ENCODE results near the gene CARMIL3.

The CARMIL3 gene

DNA sequence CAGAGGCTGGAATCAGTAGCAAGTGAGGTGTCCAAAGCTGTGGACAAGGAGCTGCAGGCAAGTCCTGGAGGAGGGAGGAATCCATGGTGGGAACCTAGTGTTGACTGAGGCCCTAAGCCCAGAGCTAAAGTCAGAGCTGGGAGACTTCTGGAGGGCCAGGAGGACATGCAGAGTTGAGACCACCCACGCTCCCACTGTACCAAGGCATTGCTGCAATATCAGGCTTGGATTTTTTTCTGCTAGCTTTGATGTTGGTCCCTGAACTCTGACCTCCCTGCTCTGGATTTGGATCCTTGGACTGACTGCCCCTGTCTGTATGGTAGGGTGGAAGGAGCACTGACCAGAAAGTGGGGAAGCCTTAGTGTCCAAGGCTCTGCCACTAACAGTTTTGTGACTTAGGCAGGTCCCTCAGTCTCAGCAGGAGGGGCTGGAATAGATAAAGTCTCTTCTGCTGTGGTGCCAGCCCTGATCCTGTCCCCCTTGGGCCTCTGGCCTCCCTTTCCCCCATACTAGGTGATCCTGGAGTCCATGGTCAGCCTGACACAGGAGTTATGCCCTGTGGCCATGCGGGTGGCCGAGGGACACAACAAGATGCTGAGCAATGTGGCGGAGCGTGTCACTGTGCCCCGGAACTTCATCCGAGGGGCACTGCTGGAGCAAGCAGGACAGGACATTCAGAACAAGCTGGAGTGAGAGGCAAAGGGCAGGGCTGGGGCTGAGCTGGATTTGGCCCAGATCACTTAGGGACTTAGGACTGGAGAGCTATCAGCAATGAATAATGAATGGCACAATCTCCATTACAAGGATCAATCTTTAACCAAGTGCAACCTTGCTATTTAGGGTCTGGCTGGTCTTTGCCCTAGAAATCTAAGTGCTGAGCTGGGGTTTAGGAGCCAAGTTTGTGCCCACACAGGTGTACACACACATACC is 9.4 kb downstream of the CARMIL3 start:
- no peak for DNase-seq (ENCODE audit: low read depth, low spot score)

DNA sequence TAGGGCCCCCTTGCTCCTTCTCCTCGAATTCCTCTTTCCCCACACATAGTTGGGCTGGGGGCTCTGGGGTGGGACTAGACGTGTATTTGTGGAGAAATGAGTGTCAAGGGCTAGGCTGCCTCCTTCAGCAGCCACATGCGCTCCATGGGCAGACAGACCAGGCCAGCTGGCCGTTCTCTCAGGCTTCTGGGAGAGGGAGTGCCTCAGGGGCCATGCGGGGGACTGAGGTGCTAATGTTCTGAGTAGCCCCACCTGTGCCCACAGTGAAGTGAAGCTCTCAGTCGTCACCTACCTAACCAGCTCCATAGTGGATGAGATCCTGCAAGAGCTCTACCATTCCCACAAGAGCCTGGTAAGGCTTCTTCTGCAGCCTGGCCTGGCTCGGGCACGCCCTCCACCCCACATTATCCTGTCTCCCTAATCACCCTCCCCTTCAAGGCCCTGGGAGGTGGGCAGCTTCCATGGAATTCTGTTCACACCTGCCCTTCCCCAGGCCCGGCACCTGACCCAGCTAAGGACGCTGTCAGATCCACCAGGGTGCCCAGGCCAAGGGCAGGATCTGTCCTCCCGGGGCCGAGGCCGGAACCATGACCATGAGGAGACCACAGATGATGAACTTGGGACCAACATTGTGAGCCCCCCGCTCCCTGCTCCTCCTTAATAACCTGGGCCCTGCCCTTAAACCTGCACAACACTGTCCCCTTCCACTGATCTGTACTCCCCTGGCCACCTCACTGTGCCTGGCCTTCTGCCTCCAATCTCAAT is 10.6 kb downstream of the CARMIL3 start:
- DNase-seq (ENCODE audit: low read depth, low spot score), result no peak

- DNase-seq (ENCODE audit: low read depth, low spot score), result no peak
Measured at GRCh38 chr14:24063263-24063836, 11.5 kb downstream of the CARMIL3 start.

DNA sequence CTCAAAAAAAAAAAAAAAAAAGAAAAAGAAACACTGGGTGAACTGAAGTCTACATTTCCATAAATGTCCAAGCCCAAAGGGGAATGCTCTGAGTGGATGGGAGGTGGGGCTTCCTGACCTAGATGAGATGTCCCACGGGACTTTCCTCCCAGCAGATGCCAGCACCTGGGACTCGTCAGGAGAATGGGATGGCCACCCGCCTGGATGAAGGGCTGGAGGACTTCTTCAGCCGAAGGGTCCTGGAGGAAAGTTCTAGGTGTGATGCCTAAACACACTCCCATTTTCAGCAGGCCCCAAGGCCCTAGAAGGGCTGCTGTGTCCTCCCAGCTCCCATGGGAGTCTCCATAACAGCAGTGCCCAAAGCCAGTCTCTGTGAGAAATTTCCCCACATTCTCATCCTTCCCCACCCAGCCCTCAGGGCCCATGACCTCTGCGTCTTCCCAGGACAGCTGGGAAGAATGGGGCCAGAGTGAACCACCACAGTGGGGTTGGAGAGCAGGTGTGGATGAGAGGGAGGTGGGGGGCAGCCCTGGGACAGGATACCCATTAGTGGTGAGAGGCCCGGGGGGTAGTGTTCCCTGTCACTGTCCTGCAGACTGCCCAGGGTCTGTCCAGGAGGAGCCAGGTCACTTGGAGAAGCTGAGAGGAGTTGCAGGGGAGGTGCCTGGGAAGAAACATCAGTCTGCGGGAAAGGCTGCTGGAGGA is 12.4 kb downstream of the CARMIL3 start:
- no peak for DNase-seq (ENCODE audit: low read depth, low spot score)

GRCh38 chr14:24064856-24065255 is 13.0 kb downstream of the CARMIL3 start:
- DNase-seq (ENCODE audit: low read depth, low spot score), result no peak

GRCh38 chr14:24065408-24065807 is 13.6 kb downstream of the CARMIL3 start:
- DNase-seq (ENCODE audit: low read depth, low spot score), result no peak

DNA sequence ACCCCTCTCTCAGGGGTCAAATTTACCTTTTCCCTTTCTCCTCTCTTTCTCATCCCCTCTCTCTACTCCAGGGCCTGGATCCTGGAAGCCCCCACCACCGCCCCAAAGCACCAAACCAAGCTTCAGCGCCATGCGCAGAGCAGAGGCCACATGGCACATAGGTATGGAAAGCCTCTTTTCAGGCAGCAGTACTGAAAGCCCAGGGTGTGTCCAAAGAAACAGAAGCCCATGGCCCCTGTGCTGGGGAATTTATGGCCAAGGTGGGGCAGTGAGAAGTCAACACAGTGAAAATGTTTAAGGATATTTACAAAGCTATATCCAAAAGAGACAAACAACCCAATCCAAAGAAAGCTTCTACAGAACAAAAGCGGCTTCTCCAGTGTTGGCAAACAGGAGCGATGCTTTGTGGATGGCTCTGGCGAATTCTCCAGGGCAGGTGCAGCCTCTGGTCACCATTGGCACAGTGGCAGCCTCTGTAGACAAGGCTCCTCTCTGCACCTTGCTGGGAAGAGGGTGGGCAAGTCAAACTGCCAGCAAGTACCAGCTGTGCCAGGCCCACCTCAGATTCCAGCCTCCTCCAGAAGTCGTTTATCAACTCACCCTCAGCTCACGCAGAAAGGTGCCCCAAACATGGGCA is 14.8 kb downstream of the CARMIL3 start:
- no peak for DNase-seq (ENCODE audit: low read depth, low spot score)

DNA sequence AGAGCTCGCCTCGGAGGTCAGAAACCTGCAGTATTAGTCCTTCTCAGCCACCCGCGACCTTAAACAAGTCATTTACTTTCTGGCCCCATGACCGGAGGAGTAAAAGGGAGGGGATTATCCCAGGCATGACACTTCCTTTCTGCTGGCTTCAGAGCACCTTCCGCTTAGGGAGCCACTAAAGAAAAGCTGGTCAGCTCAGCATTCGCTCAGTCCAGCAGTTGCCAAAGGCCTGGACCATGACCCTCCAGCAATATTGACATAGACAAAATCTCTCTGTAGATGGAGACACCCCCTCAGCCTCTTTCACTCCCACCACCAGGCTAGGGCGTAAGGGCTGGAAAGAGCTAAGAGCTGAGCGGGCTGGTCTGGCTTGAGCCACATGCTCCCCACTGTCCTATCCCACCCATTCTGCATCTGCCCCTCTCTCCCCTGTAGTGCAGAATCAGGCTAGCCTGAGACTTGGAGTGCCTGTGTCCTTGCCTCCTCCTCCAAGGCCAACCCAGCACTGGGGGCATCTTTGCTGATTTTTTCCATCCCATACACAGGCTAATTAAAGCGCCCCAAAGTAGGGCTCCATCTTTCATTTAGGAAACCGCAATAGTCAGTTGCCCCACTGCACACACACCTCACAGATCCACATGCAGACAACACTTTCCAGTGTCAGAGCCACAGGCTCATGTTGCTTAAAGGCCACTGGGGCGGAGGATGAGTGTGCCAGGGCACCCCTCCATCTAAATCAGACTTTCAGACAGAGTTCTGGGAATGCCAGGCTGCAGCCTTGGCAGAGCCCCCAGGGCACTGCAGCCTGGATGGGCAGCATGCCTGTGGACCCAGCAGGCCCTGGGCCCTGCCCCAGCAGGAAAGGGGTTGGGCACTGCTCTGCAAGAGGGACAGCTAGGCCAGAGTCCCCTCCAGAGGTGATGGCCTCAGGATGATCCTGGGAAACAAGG is 15.6 kb downstream of the CARMIL3 start:
- no peak for DNase-seq (ENCODE audit: low read depth, low spot score)

DNA sequence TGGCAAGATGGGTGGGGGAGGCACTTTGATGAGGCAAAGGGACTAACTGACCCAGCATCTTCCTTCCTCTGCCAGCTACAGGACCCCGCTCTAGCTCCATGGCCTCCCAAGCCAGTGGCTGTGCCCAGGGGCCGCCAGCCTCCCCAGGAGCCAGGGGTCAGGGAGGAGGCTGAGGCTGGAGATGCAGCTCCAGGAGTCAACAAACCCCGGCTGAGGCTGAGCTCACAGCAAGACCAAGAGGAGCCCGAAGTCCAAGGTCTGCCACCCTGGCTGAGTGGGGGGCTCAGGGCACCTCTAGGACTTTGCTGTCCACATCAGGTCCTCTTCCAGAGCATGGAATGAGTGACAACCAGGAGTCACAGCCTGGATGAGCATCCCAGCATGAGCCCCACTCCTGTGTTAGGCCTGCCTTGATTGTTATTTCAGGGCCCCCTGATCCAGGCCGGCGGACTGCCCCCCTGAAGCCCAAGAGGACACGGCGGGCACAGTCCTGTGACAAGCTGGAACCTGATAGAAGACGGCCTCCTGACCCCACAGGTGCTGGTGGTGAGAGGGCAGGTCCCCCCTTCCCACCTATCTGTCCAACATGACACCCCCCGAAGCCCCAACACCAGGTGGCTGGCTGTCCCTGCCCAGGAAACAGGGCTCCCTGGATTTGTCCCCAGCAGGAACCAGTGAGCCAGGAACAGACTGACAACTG is 17.1 kb downstream of the CARMIL3 start:
- no peak for DNase-seq (ENCODE audit: low read depth, low spot score)

DNA sequence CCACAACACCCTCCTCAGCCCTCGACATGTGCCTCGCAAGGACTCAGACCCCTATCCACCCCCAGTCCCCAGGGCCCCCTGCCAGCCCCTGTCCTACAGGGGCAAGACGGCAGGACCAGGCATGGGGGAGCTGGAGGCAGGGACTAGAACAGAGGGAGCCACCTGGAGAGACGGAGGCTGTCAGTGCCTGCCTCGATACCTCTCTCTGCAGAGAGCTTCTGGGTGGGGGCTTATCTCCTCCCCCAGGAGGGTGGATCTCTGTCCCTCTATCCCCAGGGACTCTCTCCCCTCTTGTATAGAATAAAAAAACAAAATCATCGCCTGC is 17.6 kb downstream of the CARMIL3 start:
- DNase-seq (ENCODE audit: low read depth, low spot score), result no peak

DNA sequence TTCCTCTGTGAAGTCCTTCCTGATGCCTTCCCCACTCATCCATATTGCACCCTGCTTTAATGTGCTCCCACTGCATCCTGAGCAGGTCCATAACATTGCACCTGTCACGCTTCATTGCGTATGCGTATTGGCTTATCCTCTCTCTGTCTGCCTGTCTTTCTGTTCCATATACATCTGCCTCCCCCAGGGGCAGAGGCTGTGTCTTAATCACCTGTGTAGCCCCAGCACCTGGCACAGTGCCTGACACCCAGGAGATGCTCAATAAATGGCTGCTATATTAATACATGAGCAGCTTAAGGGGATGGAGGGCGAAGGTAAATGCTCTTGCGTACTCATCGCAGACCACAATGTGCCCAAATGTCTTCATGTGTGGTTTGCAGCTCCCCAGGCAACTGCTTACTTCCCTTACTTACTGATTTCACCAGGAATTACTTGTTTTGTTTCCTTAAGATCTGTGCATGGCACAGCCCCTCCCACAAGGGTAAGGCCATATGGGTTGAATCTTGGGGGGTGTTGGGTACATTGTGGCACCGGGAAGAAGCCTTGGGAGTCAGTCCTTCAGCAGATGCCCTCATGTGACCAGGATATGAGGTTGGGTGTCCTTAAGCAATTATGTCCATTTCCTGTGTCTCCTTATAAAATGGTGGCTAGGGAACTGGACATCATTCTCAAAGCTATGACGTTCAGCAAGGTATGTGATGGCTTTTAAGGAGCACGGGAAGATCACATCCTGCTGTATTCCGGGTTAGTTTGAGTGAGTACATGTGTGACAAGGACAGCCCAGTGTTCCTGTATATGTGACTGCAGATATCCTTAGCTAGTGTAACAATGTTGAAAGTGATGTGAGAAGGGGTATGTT is 18.7 kb downstream of the CARMIL3 start:
- DNase-seq (ENCODE audit: low read depth, low spot score), result no peak

DNA sequence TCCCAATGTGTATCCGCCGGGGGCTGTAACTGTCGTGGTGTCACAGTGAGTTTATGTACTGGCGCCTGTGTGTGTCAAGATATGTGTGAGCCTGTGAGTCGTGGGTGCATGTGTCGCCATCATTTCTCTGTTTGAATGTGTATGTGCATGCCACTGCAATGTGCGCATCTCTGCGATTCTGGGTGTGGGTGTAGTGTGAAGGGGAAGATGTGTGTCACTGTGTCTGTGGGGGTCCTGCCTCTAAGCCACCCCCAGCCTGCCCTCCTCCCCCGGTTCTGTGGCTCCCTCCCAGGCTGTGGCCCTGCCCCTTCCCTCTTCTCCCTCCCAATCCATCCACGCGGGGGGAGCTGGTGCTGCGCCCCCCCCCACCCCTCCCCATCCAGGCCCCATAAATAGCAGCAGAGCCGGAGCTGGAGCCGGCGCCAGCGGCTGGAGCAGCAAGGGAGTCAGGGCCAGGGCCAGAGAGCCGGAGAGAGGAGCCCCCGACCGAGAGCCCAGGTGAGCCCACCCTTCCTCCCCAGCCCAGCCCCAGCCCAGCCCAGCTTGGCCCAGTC is 19.4 kb downstream of the CARMIL3 start, which contains the start of gene CPNE6:
TSS of gene CPNE6 (plus strand) at position 419 of the 554 bp plus-strand sequence. CDS start 1,375 bp downstream, outside the sequence.
- DNase-seq (ENCODE audit: low read depth, low spot score), result no peak

GRCh38 chr14:24071836-24072430 is 20.1 kb downstream of the CARMIL3 start:
- no peak for DNase-seq (ENCODE audit: low read depth, low spot score)

- no peak for DNase-seq (ENCODE audit: low read depth, low spot score)
Measured at GRCh38 chr14:24072436-24072835, 20.6 kb downstream of the CARMIL3 start.

DNA sequence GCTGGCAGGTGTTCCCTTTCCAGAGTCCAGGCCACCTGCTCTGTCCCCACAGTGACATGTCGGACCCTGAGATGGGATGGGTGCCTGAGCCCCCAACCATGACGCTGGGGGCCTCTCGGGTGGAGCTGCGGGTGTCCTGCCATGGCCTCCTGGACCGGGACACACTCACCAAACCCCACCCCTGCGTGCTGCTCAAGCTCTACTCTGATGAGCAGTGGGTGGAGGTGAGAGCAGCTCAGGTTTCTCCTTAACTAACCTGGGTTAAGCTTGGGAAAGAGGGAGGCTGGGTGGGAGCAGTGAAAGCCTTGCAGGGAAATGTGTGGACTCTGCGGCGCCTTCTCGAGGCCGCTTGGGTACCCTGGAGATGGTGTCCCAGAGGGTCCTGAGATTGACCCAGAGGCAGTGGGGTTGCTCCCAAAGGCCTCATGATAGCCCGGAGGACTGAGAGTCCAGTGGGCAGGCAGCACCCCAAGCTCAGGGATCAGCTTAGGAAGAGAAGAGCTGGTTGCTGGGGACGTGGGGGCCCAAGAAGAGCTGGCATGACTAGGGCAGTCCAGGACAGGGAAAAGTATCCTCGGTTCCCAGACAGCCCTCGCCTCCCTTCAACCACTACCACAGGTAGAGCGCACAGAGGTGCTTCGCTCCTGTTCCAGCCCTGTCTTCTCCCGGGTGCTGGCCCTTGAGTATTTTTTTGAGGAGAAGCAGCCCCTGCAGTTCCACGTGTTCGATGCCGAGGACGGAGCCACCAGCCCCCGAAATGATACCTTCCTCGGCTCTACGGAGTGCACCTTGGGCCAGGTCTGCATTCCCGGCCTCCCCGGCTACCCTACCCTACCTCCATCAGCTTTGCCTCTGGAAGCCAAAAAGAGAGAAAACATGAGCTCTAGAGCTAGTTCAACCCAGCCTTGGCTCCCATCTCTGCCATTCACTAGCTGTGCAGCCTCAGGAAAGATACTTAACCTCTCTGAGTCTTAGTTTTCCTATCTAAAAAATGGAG is 21.4 kb downstream of the CARMIL3 start:
- DNase-seq (ENCODE audit: low read depth, low spot score), result no peak

DNA sequence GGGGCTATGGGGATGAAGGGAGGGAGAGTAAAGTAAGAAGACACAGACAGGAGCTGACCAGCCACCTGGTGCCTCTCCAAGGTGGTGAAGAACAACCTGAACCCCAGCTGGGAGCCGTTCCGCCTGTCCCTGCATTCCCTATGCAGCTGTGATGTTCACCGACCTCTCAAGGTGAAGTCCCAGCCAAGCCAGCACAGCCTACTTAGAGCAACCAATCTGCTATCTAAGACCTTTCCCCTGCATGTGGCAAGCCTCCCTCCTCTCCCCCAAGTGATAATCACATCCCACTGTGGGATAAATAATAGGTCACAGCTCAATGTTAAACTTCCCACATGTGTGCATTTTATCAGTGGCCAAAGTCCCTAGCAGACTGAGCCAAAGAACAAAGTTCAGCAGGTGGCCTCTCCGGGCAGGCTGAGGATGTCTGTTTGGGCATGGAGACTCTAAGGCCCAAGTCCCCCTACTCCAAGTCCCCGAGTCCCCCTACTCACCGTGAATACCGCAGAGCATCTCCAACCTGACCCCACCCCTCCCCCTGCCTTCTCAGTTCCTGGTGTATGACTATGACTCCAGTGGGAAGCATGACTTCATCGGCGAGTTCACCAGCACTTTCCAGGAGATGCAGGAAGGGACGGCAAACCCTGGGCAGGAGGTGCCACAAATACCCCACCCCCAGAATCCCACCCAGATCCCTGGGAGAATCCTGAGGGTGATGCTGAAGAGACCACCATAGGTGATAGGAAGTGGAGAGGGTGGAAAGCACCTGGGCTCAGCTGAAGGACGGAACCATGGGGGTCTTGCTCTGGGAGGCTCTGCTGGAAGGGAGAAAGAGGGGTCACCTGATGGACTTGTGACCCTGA is 23.0 kb downstream of the CARMIL3 start:
- no peak for DNase-seq (ENCODE audit: low read depth, low spot score)
